COLO829 (cell line): ENCODE results near the gene SCRN1.
A peak's percentile ranks its signal among the peaks of the same experiment; 100 is the strongest.

Experiments
- DNase-seq: peaks from one replicate; pipeline ENCODE4 v3.0.0; 2012; ENCODE audit warnings: low spot score

The SCRN1 gene

GRCh38 chr7:29926741-29927140 lies 62.9 kb downstream of the SCRN1 start:
- peak; percentile 55 for DNase-seq

- DNase-seq, result no peak
These were observed 63.4 kb downstream of the SCRN1 start for GRCh38 chr7:29926216-29926615.

- DNase-seq, result no peak
These were observed 64.9 kb downstream of the SCRN1 start for GRCh38 chr7:29924684-29925083.

- DNase-seq, result no peak
These were observed 65.6 kb downstream of the SCRN1 start for GRCh38 chr7:29924006-29924405.

- DNase-seq, result no peak
These were observed 66.5 kb downstream of the SCRN1 start for GRCh38 chr7:29922921-29923700.

GRCh38 chr7:29921404-29922010 lies 68.1 kb downstream of the SCRN1 start:
- DNase-seq, result peak; percentile 58

GRCh38 chr7:29920491-29920890 lies 69.1 kb downstream of the SCRN1 start:
- no peak for DNase-seq

- no peak for DNase-seq
These were observed 69.8 kb downstream of the SCRN1 start for GRCh38 chr7:29919790-29920189.

- no peak for DNase-seq
These were observed 70.8 kb downstream of the SCRN1 start for GRCh38 chr7:29918850-29919249.

- no peak for DNase-seq
These were observed 72.0 kb downstream of the SCRN1 start for GRCh38 chr7:29917641-29918040.

- DNase-seq, result no peak
These were observed 74.0 kb downstream of the SCRN1 start for GRCh38 chr7:29915481-29916215.

GRCh38 chr7:29914180-29914579 lies 75.4 kb downstream of the SCRN1 start:
- DNase-seq, result no peak

- no peak for DNase-seq
These were observed 83.2 kb downstream of the SCRN1 start for GRCh38 chr7:29906200-29907022.

GRCh38 chr7:29900745-29901144 lies 88.9 kb downstream of the SCRN1 start:
- DNase-seq, result no peak

- DNase-seq, result no peak
These were observed 91.3 kb downstream of the SCRN1 start for GRCh38 chr7:29898301-29898700.

- DNase-seq, result no peak
These were observed 92.8 kb downstream of the SCRN1 start for GRCh38 chr7:29896685-29897411.

- no peak for DNase-seq
These were observed 94.0 kb downstream of the SCRN1 start for GRCh38 chr7:29895559-29895958.

- no peak for DNase-seq
These were observed 95.3 kb downstream of the SCRN1 start for GRCh38 chr7:29894256-29894655.

- DNase-seq, result no peak
These were observed 96.1 kb downstream of the SCRN1 start for GRCh38 chr7:29893351-29893965.

GRCh38 chr7:29892231-29892630 lies 97.4 kb downstream of the SCRN1 start:
- no peak for DNase-seq

- DNase-seq, result no peak
These were observed 97.8 kb downstream of the SCRN1 start for GRCh38 chr7:29891766-29892165.
